Measurements from ENCODE around the gene PTCD1. TPM values are rescaled to one million over a fixed set of nuclear protein-coding genes. Genes with fewer than 3 reads are reported as not detected.

Gene PTCD1
- total and polyA plus RNA-seq, 9 of the 15 experiments (the other 6 are each of a cell fraction or from before 2014, with no cell fraction given): 0.46 to 17.1 (median 6.2) TPM

- DNase-seq (ENCODE audit: extremely low read depth in 1 of 4, low spot score in 3 of 4) (peak in 1 of 4 experiments; percentile 34), FAIRE-seq (peak; percentile 48), ATAC-seq (peak; percentile 38)
- in situ Hi-C loops (cut with MboI): no loop called here
- peaks cover 60% of the 10 kb centered on the region for H3K79me2 ChIP-seq (ENCODE audit: control insufficient read depth, insufficient read depth, low read length)
- BruUV-seq (replicated peaks): TSS peak; percentile 66
- ChIA-PET POLR2A (interaction anchor here (0.5 to 3.9 kb wide), 10 partner anchors 9 to 57 kb away, joined by 3 to 28 read pairs (median 4); partner anchors contain the start of gene BUD31), CTCF (ENCODE audit: low intra/inter-chr PET ratio) (no interaction called here)
- peak overlapping the region; percentile 83 for H3K4me3 ChIP-seq
- H2AFZ ChIP-seq (ENCODE audit: low read depth, low read length): peak overlapping the region; percentile 98
- TF ChIP-seq FOXJ2 (tag; IDR thresholded peaks at IDR 0.05): 0 out of 2 replicates have a peak, but pooled peaks have one; percentile 25
- TF ChIP-seq CCNT2 (IDR thresholded peaks at IDR 0.05; ENCODE audit: borderline replicate concordance, extremely low read depth, insufficient read length, low read depth, low read length): no peak
- H3K4me1 ChIP-seq (replicated peaks in 1 of 2; ENCODE audit: control insufficient read depth in 2 of 2, insufficient read depth in 2 of 2, low read length in 2 of 2): peaks cover 13 to 36% of the 10 kb centered on the region in 2 experiments; a peak in 4 of 5 replicates
- peak overlapping the region; percentile 99 for H3K4me2 ChIP-seq (ENCODE audit: insufficient read depth, low read length)
- peak overlapping the region; percentile 94 for H3K27ac ChIP-seq (ENCODE audit: extremely low read depth, low read depth, low read length)
- intact Hi-C loops (cut with micrococcal nuclease): no loop called here
- peaks cover 22% of the 10 kb centered on the region for H4K20me1 ChIP-seq (replicated peaks; ENCODE audit: control insufficient read depth, insufficient read depth, low read length)
- no peaks in the 10 kb centered on the region for H3K27me3 ChIP-seq (ENCODE audit: control insufficient read depth in 2 of 2, insufficient read depth in 2 of 2, low read length in 2 of 2)
- peaks cover 47% of the 10 kb centered on the region for H3K36me3 ChIP-seq (ENCODE audit: control insufficient read depth, insufficient read depth, low read length)
- no peaks in the 10 kb centered on the region for H3K9me1 ChIP-seq (ENCODE audit: control insufficient read depth, insufficient read depth, low read length)
- no peaks in the 10 kb centered on the region for H3K9me3 ChIP-seq (replicated peaks; ENCODE audit: control insufficient read depth, insufficient read depth, low read depth, low read length)
- WGBS (ENCODE audit: insufficient coverage, low coverage, missing lambda C conversion rate): under 1% methylated on average over 9 of the region's 9 CpGs
- H3K9ac ChIP-seq (ENCODE audit: insufficient read depth in 1 of 2, low read depth in 2 of 2, low read length in 2 of 2): peak overlapping the region; percentile 99
Observed at GRCh38 chr7:99465421-99465768, 26.8 kb upstream of the PTCD1 start.

- H3K9ac ChIP-seq (ENCODE audit: insufficient read depth in 1 of 2, low read depth in 2 of 2, low read length in 2 of 2): peak overlapping the region in 1 of 2 experiments; percentile 33; a peak in 1 of 4 replicates
- ATAC-seq (no peak), FAIRE-seq (no peak), DNase-seq (ENCODE audit: extremely low read depth in 1 of 4, low spot score in 3 of 4) (no peak)
- TF ChIP-seq PKNOX1 (IDR thresholded peaks at IDR 0.05) (no peak), CBFB (CRISPR knock-in tag; IDR thresholded peaks at IDR 0.05) (0 out of 2 replicates have a peak, but pooled peaks have one; percentile 13), CTCF (IDR thresholded peaks at IDR 0.05 in 2 of 3, conservative IDR thresholded peaks at IDR 0.05 in 1 of 3; ENCODE audit: insufficient read depth in 2 of 3, low read depth in 1 of 3, low read length in 3 of 3) (peak in 1 of 3 experiments; percentile 17; a peak in 1 of 6 replicates)
- H2AFZ ChIP-seq (ENCODE audit: low read depth, low read length): no peak overlapping the region
- H3K27me3 ChIP-seq (ENCODE audit: control insufficient read depth in 2 of 2, insufficient read depth in 2 of 2, low read length in 2 of 2): no peaks in the 10 kb centered on the region
- intact Hi-C loops (cut with micrococcal nuclease): no loop called here
- H3K4me1 ChIP-seq (replicated peaks in 1 of 2; ENCODE audit: control insufficient read depth in 2 of 2, insufficient read depth in 2 of 2, low read length in 2 of 2): peaks cover 13 to 34% of the 10 kb centered on the region in 2 experiments; a peak in 4 of 5 replicates
- ChIA-PET CTCF (ENCODE audit: low intra/inter-chr PET ratio) (no interaction called here), POLR2A (interaction anchor here (0.6 to 1.5 kb wide), 3 partner anchors 52 to 777 kb away, joined by 3 to 6 read pairs (median 3); partner anchors contain the start of genes BUD31 and PDAP1)
- peaks cover 58% of the 10 kb centered on the region for H4K20me1 ChIP-seq (replicated peaks; ENCODE audit: control insufficient read depth, insufficient read depth, low read length)
- H3K79me2 ChIP-seq (ENCODE audit: control insufficient read depth, insufficient read depth, low read length): peaks cover 93% of the 10 kb centered on the region
- peaks cover 88% of the 10 kb centered on the region for H3K36me3 ChIP-seq (ENCODE audit: control insufficient read depth, insufficient read depth, low read length)
- no peak overlapping the region for H3K4me3 ChIP-seq
- in situ Hi-C loops (cut with MboI): no loop called here
- H3K9me3 ChIP-seq (replicated peaks; ENCODE audit: control insufficient read depth, insufficient read depth, low read depth, low read length): no peaks in the 10 kb centered on the region
- H3K27ac ChIP-seq (ENCODE audit: extremely low read depth, low read depth, low read length): no peak overlapping the region
- BruUV-seq (replicated peaks): no TSS peak
- no peak overlapping the region for H3K4me2 ChIP-seq (ENCODE audit: insufficient read depth, low read length)
- WGBS (ENCODE audit: insufficient coverage, low coverage, missing lambda C conversion rate): 73% methylated on average over 2 of the region's 2 CpGs
- no peaks in the 10 kb centered on the region for H3K9me1 ChIP-seq (ENCODE audit: control insufficient read depth, insufficient read depth, low read length)
Observed at GRCh38 chr7:99461221-99461620, 22.6 kb upstream of the PTCD1 start.
